Adrenal gland (tissue), 12 donors: Measurements from ENCODE around the gene HIP1R. TPM values are rescaled to one million over a fixed set of nuclear protein-coding genes. Genes with fewer than 3 reads are reported as not detected.
A peak's percentile ranks its signal among the peaks of the same experiment; 100 is the strongest.

Experiments
- DNase-seq, 7 donors: peaks; one replicate each; pipeline ENCODE4 v3.0.0-alpha.2; 2019 to 2020
- H3K27ac ChIP-seq, 5 donors: fragments of 200-600 bp; sonication (generic) in 4 of 5; 1 replicate in 3 of 5; 2 replicates in 2 of 5; pipeline versions ENCODE4 v1.5.1 to v1.8.0; 2016 to 2020; ENCODE audit warnings: mild to moderate bottlenecking in 1 of 5
- H3K27me3 ChIP-seq: fragments of 200-600 bp; 2 replicates; pipeline ENCODE4 v1.8.0; 2021
- H3K36me3 ChIP-seq, 2 donors: fragments of 200-600 bp; replicated peaks in 1 of 2; 1 replicate in 1 of 2; 2 replicates in 1 of 2; pipeline versions ENCODE4 v1.5.1 to v1.8.0; 2018 to 2022
- H3K4me1 ChIP-seq, 2 donors: fragments of 200-600 bp; replicated peaks in 1 of 2; 1 replicate in 1 of 2; 2 replicates in 1 of 2; pipeline versions ENCODE4 v1.5.1 to v1.8.0; 2018 to 2021
- H3K4me3 ChIP-seq, 4 donors: fragments of 200-600 bp; sonication (generic) in 3 of 4; one replicate each; pipeline ENCODE4 v1.5.1; 2016 to 2018
- H3K9me3 ChIP-seq, 3 donors: fragments of 200-600 bp; sonication (generic) in 1 of 3; replicated peaks in 1 of 3; 1 replicate in 2 of 3; 2 replicates in 1 of 3; pipeline versions ENCODE4 v1.5.1 to v1.8.0; 2016 to 2021
- POLR2A ChIP-seq, 2 donors: fragments of 450-650 bp; IDR thresholded peaks; one replicate each; pipeline ENCODE4 v1.6.1; 2017; ENCODE audit warnings: antibody characterized with exemption in 2 of 2, mild to moderate bottlenecking in 2 of 2, moderate library complexity in 1 of 2
- WGBS, 4 donors: extraction: QIAGEN DNeasy Blood & Tissue Kit in 2 of 4; methylation state at CpG; one replicate each; pipeline versions ENCODE4 v1.1.5 to v1.1.7; 2013 to 2017; 5-methylcytosine and 5-hydroxymethylcytosine counted together
- intact Hi-C, 2 donors: fragments of 100-400 bp; cut with DNase I; formaldehyde crosslinking; loops; one replicate each; pipeline versions ENCODE4 v1.14.1 to v1.15.0; 2022 to 2023
- polyA plus RNA-seq, 3 donors: library from polyadenylated mRNA; stranded (reverse); fragments of 200-250 nt in 2 of 3; fragments of 350-450 nt in 1 of 3; fragmentation: Illumina TruSeq in 1 of 3; extraction: RNeasy Lipid Tissue Mini Kit (QIAGEN cat#74804) in 1 of 3; gene quantifications; one replicate each; pipeline ENCODE4 v1.2.3, GENCODE V29; 2013 to 2014
- total RNA-seq, 9 donors: library from RNA; depleted of rRNA in 4 of 9; stranded (reverse); fragments of >200 nt in 4 of 9; fragments of 120-200 nt in 1 of 9; fragmentation: NEBNext Ultra II Directional in 1 of 9; extraction: Animal tissue kit (Norgen Biotek cat#: 25700) in 1 of 9; gene quantifications; one replicate each; pipeline versions ENCODE4 v1.1.0 to v1.2.4, GENCODE V29; 2013 to 2023
- TF ChIP-seq, protein P1 (sequence below), 6 experiments: fragments of 450-650 bp in 4 of 6; fragments of 200-600 bp in 2 of 6; sonication (generic) in 1 of 6; IDR thresholded peaks; 1 replicate in 5 of 6; 2 replicates in 1 of 6; pipeline versions ENCODE4 v1.5.1 to v1.8.0; 2016 to 2021; ENCODE audit warnings: antibody characterized with exemption in 6 of 6, mild to moderate bottlenecking in 2 of 6, moderate library complexity in 1 of 6
- donor health status: healthy with polysubstance abuse.
- donor health status: Bipolar disorder and iron deficiency.
- donor health status: DM: yes; HTN: yes; CAD: no.
- donor health status: DM: no; HTN: no; CAD: no.
- donor health status: DM: no; HTN: no; CAD: no.
- donor health status: DM: yes; HTN: yes; CAD: no.

Gene HIP1R
- total and polyA plus RNA-seq, 12 donors = 21.6 to 107 (median 41.3) TPM

DNA sequence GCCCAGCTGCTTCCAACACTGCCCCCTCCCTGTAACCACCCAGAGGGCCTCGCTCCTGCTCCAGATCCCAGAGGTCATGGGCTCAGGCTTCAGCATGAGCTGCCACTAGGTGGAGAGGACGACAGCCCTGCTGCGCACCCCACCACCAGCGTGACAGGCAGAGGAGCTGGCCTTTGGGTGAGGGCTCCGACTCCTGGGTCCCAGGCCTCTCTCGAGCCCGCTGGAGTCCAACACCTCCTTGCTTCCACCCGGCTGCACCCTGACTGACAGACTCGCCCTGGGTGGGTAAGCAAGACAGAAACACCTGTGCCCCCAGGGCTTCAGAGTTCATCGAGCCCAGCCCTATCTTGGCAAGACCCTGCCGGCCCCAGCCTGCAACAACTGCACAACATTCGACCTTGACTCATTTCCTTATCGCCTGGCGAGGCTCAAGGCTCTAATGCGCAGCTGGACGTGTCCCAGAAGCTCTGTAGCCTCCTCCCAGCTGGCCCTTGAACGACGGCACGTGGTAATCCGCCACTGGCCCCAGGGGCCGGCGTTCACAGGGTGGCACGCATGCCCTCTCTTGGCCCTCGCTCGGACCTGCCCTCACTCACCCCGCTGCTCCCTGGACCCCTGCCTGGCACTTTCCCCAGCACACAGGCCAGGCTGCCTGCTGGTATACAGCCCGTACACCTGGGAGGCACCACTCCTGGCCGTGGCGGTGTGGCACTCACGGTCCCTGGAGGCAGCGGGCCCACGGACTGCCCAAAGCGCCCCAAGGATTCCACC lies 32.6 kb downstream of the HIP1R start:
- peaks cover 48 to 50% of the 10 kb centered on the region in 2 donors for H3K4me1 ChIP-seq

DNA sequence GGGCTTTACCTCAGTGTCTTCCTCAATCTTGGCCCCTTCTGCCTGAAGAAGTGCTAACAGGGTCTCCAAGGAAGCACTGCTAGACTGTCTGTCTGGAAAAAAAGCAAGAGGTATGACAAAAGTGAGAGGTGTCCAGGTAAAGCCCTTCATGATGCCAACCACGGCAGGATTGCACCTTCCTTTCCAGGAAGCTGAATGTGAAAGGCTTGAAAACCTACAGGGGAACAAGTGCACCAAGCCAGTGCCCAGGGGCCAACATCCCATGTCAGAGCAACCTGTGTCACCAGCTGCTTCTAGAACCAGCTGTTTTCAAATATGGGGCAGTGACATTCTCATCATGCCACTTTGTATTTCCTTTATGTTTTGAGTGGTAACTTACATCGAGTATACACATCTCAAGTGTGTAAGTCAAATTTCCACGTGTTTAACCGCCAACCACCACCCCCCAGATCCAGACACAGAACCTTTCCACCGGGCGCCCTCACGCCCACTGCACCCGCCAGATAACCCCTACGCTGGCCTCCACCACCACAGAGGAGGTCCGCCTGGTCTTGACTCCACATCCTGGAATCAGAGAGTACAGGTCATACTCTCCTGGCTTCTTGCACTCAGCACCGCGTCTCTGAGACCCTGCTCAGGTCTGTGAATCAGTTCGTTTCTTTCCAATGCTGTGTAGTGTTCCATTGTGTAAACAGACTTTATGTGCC lies 33.4 kb downstream of the HIP1R start:
- 85 to 91% (median 89%) methylated on average over 13 of the region's 13 CpGs for WGBS, 4 donors
- peak in 1 of 7 donors; percentile 25 for DNase-seq
- Histone ChIP-seq H3K27me3 (no peaks in the 10 kb centered on the region), H3K4me1 (peaks cover 44 to 52% of the 10 kb centered on the region in 2 donors), H3K27ac (peak overlapping the region; percentile 61 to 88 (median 78)), H3K36me3 (peaks cover 0 to 44% of the 10 kb centered on the region in 2 donors), H3K4me3 (no peak overlapping the region), H3K9me3 (no peaks in the 10 kb centered on the region)
- intact Hi-C loops = no loop called here
- TF ChIP-seq, protein P1, sequence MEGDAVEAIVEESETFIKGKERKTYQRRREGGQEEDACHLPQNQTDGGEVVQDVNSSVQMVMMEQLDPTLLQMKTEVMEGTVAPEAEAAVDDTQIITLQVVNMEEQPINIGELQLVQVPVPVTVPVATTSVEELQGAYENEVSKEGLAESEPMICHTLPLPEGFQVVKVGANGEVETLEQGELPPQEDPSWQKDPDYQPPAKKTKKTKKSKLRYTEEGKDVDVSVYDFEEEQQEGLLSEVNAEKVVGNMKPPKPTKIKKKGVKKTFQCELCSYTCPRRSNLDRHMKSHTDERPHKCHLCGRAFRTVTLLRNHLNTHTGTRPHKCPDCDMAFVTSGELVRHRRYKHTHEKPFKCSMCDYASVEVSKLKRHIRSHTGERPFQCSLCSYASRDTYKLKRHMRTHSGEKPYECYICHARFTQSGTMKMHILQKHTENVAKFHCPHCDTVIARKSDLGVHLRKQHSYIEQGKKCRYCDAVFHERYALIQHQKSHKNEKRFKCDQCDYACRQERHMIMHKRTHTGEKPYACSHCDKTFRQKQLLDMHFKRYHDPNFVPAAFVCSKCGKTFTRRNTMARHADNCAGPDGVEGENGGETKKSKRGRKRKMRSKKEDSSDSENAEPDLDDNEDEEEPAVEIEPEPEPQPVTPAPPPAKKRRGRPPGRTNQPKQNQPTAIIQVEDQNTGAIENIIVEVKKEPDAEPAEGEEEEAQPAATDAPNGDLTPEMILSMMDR (IDR thresholded peaks at IDR 0.05) = no peak
- TF ChIP-seq POLR2A (IDR thresholded peaks at IDR 0.05) = no peak

More for the DNA sequence above, 32.6 kb downstream of the HIP1R start:
- TF ChIP-seq, protein P1 (IDR thresholded peaks at IDR 0.05) = peak; percentile 24 to 58 (median 53)
- TF ChIP-seq POLR2A (IDR thresholded peaks at IDR 0.05) = peak in 1 of 2 donors; percentile 37
- peak; percentile 79 to 94 (median 90) for DNase-seq
- H3K4me3 ChIP-seq = no peak overlapping the region
- H3K27ac ChIP-seq = peak overlapping the region; percentile 61 to 88 (median 78)
- H3K27me3 ChIP-seq = no peaks in the 10 kb centered on the region
- no peaks in the 10 kb centered on the region for H3K9me3 ChIP-seq
- WGBS, 4 donors = 39 to 56% (median 45%) methylated on average over 19 to 33 of the region's 33 CpGs
- intact Hi-C loops = no loop called here
- peaks cover 0 to 44% of the 10 kb centered on the region in 2 donors for H3K36me3 ChIP-seq

DNA sequence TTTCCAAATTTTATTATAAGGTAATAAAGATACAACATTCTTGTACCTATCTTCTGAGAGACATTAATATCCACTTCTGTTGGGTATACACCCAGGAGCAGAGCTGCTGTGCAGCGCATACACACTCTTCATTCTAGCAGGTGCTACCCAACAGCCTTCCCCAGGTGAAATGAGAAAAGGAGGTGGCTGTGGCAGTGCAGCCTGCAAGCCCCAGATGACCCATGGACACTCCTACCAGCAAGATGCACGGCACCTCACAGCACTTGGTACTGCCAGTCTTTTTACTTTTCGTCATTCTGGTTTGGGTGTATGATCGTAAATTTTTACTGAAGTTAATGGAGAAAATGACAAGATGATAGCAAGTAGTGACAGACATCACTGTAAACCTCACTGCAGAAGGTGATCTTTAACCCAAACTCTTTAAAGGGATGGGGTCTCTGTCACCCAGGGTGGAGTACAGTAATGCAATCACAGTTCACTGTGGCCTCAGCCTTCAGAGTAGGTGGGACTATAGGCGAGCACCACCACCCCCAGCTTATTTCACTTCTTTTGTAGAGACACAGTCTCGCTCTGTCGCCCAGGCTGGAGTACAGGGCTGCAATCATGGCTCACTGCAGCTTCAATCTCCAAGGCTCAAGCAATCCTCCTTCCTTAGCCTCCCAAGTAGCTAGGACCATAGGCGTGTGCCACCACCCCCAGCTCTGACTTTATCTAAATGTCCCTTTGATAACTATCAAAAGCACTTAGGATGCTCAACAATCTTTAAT lies 34.1 kb downstream of the HIP1R start:
- H3K36me3 ChIP-seq = peaks cover 0 to 44% of the 10 kb centered on the region in 2 donors
- DNase-seq = peak in 1 of 7 donors; percentile 12
- intact Hi-C loops = no loop called here
- no peaks in the 10 kb centered on the region for H3K9me3 ChIP-seq
- WGBS, 4 donors = 93 to 96% (median 94%) methylated on average over 6 to 8 of the region's 8 CpGs
- TF ChIP-seq POLR2A (IDR thresholded peaks at IDR 0.05) = no peak
- TF ChIP-seq, protein P1 (IDR thresholded peaks at IDR 0.05) = no peak
- H3K27ac ChIP-seq = peak overlapping the region in 2 of 5 donors; percentile 86 to 91
- no peaks in the 10 kb centered on the region for H3K27me3 ChIP-seq
- H3K4me1 ChIP-seq = peaks cover 44 to 55% of the 10 kb centered on the region in 2 donors
- H3K4me3 ChIP-seq = no peak overlapping the region
